GM15510 (cell line): ENCODE data around the gene S100Z.

Experiments
- POLR2A ChIP-seq: IDR thresholded peaks from 3 replicates; pipeline ENCODE4 v1.6.1; 2011; ENCODE audit warnings: borderline replicate concordance; ENCODE audit not compliant: insufficient read length; ENCODE audit errors: extremely low read depth

S100Z gene

DNA sequence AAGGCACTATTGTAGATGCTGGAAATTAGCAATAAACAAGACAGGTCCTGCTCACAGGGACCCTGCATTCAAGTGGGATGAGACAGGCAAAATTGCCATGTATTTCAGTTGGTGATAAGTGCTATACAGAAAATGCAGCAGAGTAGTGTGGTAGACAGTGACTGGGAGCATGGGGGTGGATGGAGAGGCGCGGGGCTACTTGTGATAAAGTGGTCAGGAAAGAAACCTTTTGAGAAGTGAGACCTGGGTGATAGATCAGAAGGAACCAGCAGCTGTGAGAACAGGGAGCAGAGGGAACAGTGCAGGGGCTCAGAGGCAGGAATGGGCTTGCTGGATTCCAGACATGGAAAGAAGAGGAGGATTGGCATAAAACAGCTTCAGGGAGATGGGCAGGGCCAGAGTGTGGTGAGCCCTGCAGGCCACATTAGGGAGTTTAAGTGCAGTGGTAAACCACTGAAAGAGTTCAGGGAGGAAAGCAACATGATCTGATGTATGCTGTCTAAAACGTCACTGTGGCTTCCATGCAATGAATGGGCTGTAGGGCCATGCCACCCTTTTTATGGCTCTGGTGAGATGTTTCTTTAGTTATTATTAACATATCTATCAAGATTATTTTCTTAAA lies 110.3 kb downstream of the S100Z start:
- no peak for TF ChIP-seq POLR2A

GRCh38 chr5:76964060-76964459 lies 114.2 kb downstream of the S100Z start:
- no peak for TF ChIP-seq POLR2A
